Measurements from ENCODE around the gene FNIP1.
"Not testable (repeated sequence)": the region's sequence is repeated elsewhere in the genome, so short reads cannot be mapped to it uniquely, and the experiment has no call there.

FNIP1 gene

DNA sequence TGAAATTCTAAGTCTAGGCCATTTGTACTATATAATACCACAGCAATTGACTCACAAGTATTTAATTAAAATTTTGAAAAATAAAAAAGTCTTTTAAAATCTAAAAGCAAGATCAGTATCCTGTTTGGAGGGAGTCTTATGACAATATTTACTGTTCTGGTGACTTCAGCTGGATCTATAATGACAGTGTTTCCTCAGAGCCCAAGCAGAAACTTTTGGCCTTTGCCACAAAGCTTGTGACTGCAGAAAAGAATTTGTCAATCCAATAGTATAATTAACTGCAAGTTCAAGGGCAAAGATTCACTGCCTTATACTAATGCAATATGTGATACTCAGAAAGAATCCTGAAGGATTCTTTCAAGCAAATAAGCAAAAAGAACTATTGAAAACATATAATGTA, 112.2 kb downstream of the FNIP1 start:
- no peak for DNase-seq (ENCODE audit: low read depth, low spot score)

- no peak for DNase-seq (ENCODE audit: low read depth, low spot score)
Observed at GRCh38 chr5:131684051-131684450, 112.8 kb downstream of the FNIP1 start.

DNA sequence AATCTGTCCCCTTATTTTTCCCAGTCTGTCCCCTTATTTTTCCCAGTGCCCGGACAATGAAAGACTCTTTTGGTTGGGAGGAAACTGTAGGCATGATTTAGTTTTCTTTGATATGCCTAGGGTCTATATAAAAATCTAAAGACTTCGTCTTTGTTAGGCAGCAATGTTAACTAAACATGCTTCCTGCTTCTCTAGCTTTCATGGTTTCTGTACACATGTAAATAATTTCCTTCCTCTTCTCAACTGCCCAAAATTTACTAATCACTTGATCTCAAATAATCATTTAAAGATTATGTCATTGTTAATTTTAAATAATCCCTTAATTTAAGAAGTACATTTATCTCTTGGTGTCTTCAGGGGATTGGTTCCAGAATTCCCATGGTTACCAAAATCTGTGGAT, 114.0 kb downstream of the FNIP1 start:
- no peak for DNase-seq (ENCODE audit: low read depth, low spot score)

DNA sequence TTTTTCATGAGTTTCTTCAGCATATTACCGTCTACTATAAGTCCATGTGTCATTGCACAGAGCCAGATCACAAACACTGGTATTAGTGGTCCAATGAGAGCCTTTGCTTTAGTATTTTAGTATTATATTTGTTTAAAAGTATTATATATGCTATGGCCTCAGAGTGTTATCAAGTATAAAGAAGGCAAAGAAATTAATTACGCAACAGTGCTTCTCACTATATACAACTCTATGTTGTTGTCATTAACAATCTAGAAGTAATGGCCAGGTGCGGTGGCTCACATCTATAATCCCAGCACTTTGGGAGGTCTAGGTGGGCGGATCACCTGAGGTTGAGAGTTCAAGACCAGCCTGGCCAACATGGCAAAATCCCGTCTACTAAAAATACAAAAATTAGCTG, 114.6 kb downstream of the FNIP1 start:
- no peak for DNase-seq (ENCODE audit: low read depth, low spot score)

DNA sequence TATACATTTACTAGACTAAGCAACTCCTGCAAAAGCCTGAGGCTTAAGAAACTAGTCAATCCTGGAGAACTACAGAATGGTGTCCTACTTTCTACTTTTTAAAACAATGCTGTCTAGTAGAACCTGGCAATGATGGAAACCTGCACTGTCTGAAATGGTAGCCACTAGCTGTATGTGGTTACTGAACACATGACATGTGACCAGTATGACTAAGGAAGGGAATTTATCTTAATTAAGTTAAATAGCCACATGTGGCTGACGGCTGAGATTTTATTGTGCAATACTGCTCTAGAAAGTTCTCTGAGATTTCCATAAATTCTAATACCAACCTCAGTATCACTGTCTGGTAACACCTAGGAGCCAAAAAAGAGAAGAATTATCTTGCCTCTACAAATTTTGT, 116.9 kb downstream of the FNIP1 start:
- no peak for DNase-seq (ENCODE audit: low read depth, low spot score)

- DNase-seq (ENCODE audit: low read depth, low spot score), result not testable (repeated sequence)
Observed at GRCh38 chr5:131678273-131678672, 118.5 kb downstream of the FNIP1 start.

DNA sequence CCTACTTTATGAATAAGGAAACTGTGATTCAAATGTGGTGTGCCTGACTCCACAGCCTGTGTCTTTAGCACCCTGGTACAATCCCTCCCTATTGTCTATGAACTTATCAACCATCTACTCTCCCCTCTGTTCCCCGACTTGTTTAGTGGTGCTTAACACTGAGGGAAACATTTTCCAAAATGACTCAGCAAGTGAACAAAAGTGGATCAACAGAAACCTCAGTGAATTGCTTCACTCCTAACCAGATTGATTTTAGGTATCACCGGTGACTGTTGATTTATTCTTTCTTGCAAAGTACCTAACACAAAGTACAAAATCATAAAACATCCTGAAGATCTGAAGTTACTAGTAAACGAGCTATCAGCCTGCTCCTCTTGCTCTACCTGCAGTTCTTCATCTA, 119.7 kb downstream of the FNIP1 start:
- no peak for DNase-seq (ENCODE audit: low read depth, low spot score)

DNA sequence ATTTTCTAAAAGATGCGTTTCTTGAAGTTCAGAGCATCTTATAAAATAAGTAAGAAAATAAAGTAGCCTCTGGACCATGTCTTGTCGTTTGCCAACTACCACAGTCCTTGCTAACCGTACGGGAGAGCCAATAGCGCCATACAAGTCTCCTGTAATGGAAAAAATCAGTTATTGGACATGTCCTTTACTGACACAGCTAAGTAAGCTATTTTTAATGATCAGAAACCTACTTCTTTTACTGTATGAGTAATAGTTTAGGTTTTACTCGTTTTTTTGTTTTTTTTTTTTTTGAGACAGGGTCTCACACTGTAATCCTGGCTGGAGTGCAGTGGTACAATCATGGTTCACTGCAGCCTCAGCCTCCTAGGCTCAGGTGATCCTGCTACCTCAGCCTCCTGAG, 124.0 kb downstream of the FNIP1 start:
- no peak for DNase-seq (ENCODE audit: low read depth, low spot score)

GRCh38 chr5:131671994-131672655, 124.7 kb downstream of the FNIP1 start:
- DNase-seq (ENCODE audit: low read depth, low spot score), result no peak

GRCh38 chr5:131671409-131671808, 125.4 kb downstream of the FNIP1 start:
- no peak for DNase-seq (ENCODE audit: low read depth, low spot score)

DNA sequence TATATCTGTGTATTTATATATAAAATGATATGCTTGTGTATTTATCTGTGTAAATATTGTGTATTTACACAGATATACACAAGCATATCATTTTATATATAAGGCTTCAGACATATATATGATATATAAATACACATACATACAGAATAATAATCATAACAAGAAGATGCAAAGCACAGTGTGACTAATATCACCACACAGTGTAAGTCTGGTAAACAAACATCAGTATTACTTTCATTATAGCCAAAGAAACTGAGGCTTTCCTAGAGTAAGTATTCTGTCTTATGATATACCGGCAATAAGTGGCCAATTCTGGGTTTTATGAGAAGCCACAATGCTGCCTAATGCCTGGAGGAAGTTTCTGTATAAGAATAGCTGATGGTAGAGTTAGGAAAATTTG, 131.9 kb downstream of the FNIP1 start:
- no peak for DNase-seq (ENCODE audit: low read depth, low spot score)

GRCh38 chr5:131661933-131662332, 134.9 kb downstream of the FNIP1 start:
- no peak for DNase-seq (ENCODE audit: low read depth, low spot score)

- DNase-seq (ENCODE audit: low read depth, low spot score), result no peak
Observed at GRCh38 chr5:131659841-131660240, 137.0 kb downstream of the FNIP1 start.

GRCh38 chr5:131659290-131659689, 137.5 kb downstream of the FNIP1 start:
- DNase-seq (ENCODE audit: low read depth, low spot score), result no peak

DNA sequence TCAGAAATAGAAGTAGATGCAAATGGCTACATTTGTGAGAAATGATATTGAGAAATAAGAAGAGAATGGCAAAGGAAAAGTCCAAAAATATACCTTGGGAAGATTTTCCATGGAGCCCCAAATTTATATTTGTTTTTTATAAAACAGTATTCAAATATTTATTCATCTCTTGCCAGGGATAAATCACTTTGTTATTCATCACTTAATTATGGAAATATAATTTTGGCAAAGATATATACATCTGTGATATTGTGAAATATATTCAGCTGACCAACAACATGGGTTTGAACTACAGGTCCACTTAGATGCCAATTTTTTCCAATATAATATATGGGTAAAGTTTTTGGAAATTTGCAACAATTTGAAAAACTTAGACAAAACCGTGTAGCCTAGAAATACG, 142.0 kb downstream of the FNIP1 start:
- no peak for DNase-seq (ENCODE audit: low read depth, low spot score)

DNA sequence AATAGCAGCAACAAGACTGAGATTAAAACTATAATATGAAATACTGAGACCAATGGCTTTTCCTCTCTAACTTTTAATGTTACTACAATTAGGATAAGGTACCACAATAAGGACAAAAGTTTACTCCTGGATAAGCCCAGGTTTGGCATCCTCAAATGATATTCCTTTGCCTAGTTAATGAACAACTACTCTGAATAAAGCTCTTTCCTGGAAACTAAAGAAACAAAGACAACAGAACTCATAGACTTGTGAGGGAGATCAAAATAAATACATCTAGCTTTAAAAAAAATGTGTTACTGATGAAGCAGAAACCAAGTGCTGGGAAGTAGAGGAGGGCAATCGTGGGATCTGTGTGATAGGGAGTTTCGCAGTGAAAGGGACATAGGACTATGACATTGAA, 142.5 kb downstream of the FNIP1 start:
- no peak for DNase-seq (ENCODE audit: low read depth, low spot score)

- DNase-seq (ENCODE audit: low read depth, low spot score), result no peak
Observed at GRCh38 chr5:131649161-131649560, 147.7 kb downstream of the FNIP1 start.

GRCh38 chr5:131647048-131647769, 149.6 kb downstream of the FNIP1 start:
- DNase-seq (ENCODE audit: low read depth, low spot score), result no peak

GRCh38 chr5:131644822-131645221, 152.0 kb downstream of the FNIP1 start:
- no peak for DNase-seq (ENCODE audit: low read depth, low spot score)

DNA sequence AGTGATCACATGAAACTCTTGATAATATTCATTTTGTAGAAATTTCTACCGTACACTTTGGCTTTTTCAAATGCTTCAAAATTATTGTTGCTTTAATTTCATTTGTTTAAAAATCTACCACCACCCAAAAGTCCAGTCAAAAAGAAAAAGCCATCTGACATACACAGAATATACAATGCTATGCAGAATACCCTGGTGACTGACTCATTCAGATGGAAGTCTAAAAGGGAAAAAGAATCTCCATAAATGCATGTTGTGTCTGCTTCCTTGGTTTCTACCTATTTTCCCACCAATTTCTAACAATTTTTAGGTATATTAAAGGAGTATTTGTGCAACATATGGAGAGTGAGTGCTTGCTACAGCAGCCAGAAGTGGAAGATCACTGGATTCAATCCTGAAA, 152.4 kb downstream of the FNIP1 start:
- no peak for DNase-seq (ENCODE audit: low read depth, low spot score)

DNA sequence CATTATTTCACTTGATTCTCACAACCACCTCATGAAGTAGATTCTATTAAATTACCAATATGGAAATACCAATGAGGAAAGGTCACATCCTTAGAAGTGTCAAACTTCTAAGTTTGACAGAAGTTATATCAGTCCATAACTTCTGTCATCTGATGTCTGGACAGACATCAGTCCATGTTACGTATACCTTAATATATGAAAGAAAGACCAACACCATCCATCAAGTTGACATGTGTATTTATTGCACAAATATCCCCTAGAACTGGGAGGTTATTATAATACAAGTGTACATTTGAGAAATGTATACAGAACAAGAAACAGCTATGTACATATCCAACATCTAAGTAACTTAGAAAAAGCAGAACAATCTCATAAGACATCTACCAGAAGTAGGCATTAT, 155.3 kb downstream of the FNIP1 start:
- DNase-seq (ENCODE audit: low read depth, low spot score), result no peak

DNA sequence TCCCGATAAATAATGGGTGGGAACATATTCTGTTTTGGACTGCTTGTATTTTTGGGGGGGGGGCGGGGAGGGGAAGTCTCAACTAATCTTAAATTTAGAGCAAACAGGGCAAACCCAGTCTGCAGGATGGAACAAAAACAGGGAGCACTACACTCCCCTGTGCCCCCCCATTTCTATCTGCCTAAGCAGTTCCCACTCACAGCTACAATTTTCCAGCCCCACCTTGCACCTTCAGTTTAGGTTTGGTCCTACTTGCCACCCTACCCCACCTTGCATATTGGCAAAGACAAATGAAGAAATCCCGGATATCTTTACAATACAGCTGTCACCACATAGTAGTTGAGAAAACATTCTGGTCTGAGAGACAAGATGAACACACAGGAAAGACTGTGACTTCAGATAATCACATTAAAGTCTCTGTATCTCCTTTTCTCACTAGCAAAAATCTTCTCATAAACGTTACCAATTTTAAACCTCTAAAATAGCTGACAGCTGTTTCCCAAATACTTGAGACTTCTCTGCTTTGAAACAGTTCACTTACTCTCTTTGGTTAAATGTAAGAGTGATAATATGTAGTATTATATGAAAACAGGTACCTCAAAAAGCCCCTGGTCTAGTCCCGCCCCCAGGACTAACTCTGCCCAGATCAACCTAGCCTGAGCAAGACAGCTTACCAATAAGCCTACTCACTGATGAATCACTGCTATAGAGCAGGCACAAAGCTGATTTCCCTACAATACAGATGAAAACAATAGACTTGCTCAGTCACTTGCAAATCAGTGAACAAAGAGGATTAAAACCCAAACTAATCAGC, 156.6 kb downstream of the FNIP1 start:
- DNase-seq (ENCODE audit: low read depth, low spot score), result no peak

DNA sequence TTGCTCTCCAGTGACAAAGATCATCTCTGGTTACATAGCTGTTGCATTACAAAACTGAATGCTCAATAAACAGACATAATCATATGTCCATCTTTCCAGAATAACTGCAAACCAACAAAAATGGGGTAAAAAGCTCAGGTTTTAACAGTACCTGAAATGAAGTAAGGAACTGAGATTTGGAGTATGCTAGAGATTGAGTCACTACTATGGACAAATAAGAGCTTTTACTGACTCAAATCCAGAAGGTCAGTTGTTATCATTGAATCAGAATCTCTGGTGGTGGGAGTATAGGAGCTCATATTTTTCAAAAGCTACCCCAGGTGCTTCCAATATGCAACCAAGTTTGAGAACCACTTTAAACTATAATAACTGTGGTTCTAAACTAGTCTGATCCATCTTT, 157.7 kb downstream of the FNIP1 start:
- DNase-seq (ENCODE audit: low read depth, low spot score), result no peak
